ENCODE data around the gene GP9.

DNA sequence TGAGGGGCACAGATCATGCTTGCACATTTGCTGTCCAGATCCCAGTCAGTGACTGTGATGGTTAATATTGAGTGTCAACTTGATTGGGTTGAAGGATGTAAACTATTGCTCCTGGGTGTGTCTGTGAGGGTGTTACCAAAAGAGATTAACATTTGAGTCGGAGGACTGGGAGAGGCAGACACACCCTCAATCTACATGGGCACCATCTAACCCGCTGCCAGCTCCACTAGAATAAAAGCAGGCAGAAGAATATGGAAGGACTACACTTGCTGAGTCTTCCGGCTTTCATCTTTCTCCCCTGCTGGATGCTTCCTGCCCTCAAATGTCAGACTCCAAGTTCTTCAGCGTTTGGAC, 5.1 kb downstream of the GP9 start:
- TF ChIP-seq CTCF (IDR thresholded peaks at IDR 0.05) (no peak), EZH2 (IDR thresholded peaks at IDR 0.05; ENCODE audit: borderline replicate concordance, insufficient read depth, low read depth, low read length, poor library complexity, severe bottlenecking) (no peak)

Data from B cell (primary cell).